ENCODE results near the gene PHAF1.
"Not testable (repeated sequence)": the region's sequence is repeated elsewhere in the genome, so short reads cannot be mapped to it uniquely, and the experiment has no call there.

PHAF1 gene

DNA sequence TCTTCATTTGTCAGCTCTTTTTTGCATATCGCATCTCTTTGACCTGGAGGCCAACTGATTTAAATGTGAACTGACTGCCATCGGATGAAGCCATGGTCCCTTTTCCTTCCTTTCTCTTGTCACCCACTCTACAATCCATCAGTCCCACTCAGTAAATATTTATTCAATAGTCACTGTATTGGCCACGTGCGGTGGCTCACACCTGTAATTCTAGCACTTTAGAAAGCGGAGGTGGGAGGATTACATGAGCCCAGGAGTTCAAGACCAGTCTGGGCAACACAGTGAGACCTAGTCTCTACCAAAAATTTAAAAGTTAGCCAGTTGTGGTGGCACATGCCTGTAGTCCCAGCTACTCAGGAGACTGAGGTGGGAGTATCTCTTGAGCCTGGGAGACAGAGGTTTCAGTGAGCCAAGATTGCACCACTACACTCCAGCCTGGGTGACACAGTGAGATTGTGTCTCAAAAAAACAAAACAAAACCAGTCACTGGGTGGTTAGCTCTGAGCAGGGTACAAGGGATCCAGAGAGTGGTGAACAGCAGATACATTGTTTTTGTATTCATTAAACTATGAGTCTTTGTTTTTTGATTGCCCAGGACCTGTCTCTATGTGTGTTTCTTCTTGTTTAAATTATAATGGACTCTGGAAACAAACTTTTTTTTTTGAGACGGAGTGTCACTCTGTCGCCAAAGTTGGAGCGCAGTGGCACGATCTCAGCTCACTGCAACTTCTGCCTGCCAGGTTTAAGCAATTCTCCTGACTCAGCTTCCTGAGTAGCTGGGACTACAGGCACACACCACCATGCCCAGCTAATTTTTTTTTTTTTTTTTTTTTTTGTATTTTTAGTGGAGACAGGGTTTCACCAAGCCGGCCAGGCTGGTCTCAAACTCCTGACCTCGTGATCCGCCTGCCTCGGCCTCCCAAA lies 6.9 kb downstream of the PHAF1 start:
- Mint-ChIP-seq H3K9me3 (no peaks in the 10 kb centered on the region), H3K27ac (no peak overlapping the region), H3K27me3 (no peaks in the 10 kb centered on the region), H3K4me3 (no peak overlapping the region), H3K36me3 (peaks cover 30% of the 10 kb centered on the region), H3K4me1 (peaks cover 33% of the 10 kb centered on the region)
- no peak for ATAC-seq

DNA sequence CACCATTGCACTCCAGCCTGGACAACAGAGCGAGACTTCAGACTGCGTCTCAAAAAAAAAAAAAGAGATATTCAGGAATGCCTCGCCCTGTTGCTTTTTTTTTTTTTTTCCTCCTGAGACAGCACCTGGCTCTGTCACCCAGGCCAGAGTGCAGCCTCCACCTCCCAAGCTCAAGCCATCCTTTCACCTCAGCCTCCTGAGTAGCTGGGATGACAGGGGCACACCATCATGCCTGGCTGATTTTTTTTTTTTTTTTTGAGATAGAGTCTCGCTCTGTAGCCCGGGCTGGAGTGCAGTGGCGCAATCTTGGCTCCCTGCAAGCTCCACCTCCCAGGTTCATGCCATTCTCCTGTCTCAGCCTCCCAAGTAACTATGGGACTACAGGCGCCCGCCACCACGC lies 8.0 kb downstream of the PHAF1 start:
- no peak overlapping the region for H3K27ac Mint-ChIP-seq
- no peak overlapping the region for H3K4me3 Mint-ChIP-seq
- H3K27me3 Mint-ChIP-seq: no peaks in the 10 kb centered on the region
- peaks cover 37% of the 10 kb centered on the region for H3K36me3 Mint-ChIP-seq
- H3K9me3 Mint-ChIP-seq: no peaks in the 10 kb centered on the region
- ATAC-seq: no peak
- peaks cover 24% of the 10 kb centered on the region for H3K4me1 Mint-ChIP-seq

DNA sequence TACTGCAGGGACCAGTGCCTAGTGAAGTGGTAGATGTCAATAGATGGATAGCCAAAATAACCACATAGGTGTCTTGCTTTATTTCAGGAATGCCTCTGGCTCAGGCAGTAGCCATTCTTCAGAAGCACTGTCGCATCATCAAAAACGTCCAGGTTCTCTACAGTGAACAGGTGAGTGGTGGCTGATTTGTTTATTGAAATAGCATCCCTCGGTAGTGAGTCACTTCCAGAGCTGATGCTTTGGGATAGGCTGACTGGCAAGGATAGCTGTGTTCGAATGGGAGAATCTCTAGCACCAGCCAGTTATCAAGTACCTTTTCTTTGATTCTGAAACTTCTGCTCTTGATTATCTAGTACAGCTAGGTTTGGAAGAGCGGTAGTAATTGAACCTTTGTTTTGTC lies 10.3 kb downstream of the PHAF1 start:
- Mint-ChIP-seq H3K9me3 (no peaks in the 10 kb centered on the region), H3K27ac (no peak overlapping the region), H3K4me3 (no peak overlapping the region), H3K36me3 (peaks cover 47% of the 10 kb centered on the region), H3K4me1 (peaks cover 16% of the 10 kb centered on the region), H3K27me3 (no peaks in the 10 kb centered on the region)
- ATAC-seq: no peak

DNA sequence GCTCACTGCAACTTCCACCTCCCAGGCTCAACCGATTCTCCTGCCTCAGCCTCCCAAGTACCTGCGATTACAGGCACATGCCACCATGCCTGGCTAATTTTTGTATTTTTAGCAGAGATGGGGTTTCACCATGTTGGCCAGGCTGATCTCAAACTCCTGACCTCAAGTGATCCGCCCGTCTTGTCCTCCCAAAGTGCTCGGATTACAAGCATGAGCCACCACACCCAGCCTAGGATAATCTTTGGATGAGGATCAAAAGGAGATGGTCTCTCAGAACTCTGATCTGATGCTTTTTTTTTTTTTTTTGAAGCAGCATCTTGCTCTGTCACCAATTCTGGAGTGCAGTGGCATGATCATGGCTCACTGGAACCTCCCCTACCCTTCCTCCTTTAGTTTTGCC lies 13.1 kb downstream of the PHAF1 start:
- peaks cover 57% of the 10 kb centered on the region for H3K36me3 Mint-ChIP-seq
- not testable (repeated sequence) for H3K27ac Mint-ChIP-seq, H3K9me3 Mint-ChIP-seq, H3K4me1 Mint-ChIP-seq, ATAC-seq, H3K27me3 Mint-ChIP-seq, H3K4me3 Mint-ChIP-seq

DNA sequence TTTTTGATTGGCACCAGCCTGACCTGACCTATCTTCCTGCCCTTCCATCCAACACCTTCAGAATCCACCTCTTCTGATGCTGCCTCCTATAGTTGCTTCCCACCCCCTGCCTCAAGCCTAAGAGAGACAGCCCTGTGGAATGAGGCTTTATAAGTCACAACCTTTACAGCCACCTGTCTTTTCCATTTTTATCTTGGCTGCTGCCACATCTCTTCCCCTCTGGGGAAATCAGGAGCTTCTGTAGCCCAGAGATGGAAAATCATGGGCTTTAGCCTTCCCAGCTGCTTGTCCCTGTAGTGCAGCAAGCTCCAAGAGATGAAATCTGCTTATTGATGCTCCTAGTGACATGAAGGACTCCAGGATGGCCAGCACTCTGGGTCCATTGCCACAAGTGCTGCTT lies 18.7 kb downstream of the PHAF1 start:
- no peak overlapping the region for H3K27ac Mint-ChIP-seq
- no peak overlapping the region for H3K4me3 Mint-ChIP-seq
- H3K27me3 Mint-ChIP-seq: no peaks in the 10 kb centered on the region
- no peaks in the 10 kb centered on the region for H3K9me3 Mint-ChIP-seq
- H3K36me3 Mint-ChIP-seq: peaks cover 60% of the 10 kb centered on the region
- ATAC-seq: no peak
- no peaks in the 10 kb centered on the region for H3K4me1 Mint-ChIP-seq

DNA sequence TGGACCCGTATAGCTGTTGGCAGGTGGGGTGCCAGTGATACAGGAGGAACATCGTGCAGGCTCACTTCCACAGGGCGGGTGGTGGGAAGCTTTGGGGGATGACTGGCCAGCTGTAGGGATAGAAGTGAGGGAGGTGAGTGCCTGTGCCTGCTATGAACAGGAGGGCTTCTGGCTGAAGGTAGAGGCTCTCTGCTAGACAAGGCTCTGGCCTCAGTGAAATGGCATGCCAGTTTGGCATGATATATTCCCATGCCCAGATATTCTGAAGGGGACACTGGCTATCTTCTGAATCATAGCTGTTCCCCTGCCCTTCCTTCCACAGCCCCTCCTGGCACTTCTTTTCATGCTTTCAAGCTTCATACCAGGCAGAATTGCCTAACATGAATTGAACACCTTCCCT lies 19.1 kb downstream of the PHAF1 start:
- H3K9me3 Mint-ChIP-seq: no peaks in the 10 kb centered on the region
- no peak overlapping the region for H3K4me3 Mint-ChIP-seq
- H3K36me3 Mint-ChIP-seq: peaks cover 57% of the 10 kb centered on the region
- ATAC-seq: no peak
- no peaks in the 10 kb centered on the region for H3K4me1 Mint-ChIP-seq
- H3K27me3 Mint-ChIP-seq: no peaks in the 10 kb centered on the region
- no peak overlapping the region for H3K27ac Mint-ChIP-seq

DNA sequence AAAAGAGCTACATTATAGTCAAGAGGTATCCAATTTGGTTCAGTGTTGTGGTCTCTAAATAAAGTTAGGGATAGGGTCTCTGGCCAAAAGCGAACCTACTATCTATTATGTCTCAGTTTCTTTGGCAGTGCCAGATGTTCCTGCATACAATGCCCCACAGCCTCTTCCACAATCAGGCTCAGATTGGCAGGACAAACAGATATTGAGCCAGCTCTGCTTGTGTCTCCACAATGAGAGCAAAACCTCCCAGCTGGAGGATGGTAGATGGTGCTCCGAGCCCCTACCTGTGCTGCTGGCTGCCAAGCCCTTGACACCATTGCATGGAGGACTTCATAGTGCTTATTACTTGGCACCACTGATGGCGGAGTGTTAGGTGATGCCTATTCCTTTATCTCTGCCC lies 19.7 kb downstream of the PHAF1 start:
- Mint-ChIP-seq H3K36me3 (peaks cover 57% of the 10 kb centered on the region), H3K27me3 (no peaks in the 10 kb centered on the region)
- no peak for ATAC-seq

DNA sequence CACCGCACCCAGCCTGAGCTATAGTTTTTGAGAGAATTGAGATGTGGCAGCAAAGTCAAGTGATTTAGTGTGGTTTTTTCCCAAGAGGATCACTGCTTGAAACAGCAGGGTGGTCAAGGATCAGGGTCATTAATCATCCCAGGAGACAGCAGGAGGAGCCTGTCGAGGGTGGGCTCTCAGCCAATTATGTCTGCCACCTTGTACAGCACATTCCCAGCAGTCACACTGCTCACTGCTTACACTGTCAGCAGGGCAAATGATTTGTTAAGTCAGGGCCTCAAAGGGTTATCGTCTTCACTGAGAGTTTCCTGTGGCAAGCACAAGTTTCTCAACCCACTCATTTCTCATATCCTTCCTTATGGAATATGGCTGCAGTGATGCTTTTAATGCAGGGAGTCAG lies 27.9 kb downstream of the PHAF1 start:
- H3K9me3 Mint-ChIP-seq: no peaks in the 10 kb centered on the region
- no peaks in the 10 kb centered on the region for H3K4me1 Mint-ChIP-seq
- ATAC-seq: no peak
- no peak overlapping the region for H3K27ac Mint-ChIP-seq
- H3K27me3 Mint-ChIP-seq: no peaks in the 10 kb centered on the region
- peaks cover 85% of the 10 kb centered on the region for H3K36me3 Mint-ChIP-seq
- H3K4me3 Mint-ChIP-seq: no peak overlapping the region

More for the DNA sequence above, 19.7 kb downstream of the PHAF1 start:
- Mint-ChIP-seq H3K9me3 (no peaks in the 10 kb centered on the region), H3K27ac (no peak overlapping the region), H3K4me3 (no peak overlapping the region), H3K4me1 (no peaks in the 10 kb centered on the region)

DNA sequence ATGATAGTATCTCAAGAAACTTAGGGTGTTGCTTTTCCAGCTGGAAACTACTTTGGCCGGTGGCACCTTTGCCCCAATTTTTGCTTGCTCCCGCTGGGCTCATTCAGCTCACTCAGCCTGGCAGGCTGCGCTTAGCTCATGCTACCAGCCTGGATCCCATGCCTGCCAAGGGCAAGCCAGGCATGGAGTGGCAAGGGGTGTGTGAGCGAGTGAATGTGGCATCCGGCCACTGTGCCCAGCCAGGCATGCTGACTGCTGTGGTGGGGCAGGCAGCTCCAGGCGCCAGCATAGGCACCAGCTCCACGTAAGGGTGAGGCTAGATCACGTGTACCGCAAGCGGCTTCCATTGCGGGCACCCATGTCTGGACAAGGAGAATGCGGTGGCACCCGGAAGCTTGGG lies 31.6 kb downstream of the PHAF1 start:
- no peak for ATAC-seq
- Mint-ChIP-seq H3K4me1 (no peaks in the 10 kb centered on the region), H3K9me3 (no peaks in the 10 kb centered on the region), H3K27ac (no peak overlapping the region), H3K36me3 (peaks cover 89% of the 10 kb centered on the region), H3K27me3 (no peaks in the 10 kb centered on the region), H3K4me3 (no peak overlapping the region)

DNA sequence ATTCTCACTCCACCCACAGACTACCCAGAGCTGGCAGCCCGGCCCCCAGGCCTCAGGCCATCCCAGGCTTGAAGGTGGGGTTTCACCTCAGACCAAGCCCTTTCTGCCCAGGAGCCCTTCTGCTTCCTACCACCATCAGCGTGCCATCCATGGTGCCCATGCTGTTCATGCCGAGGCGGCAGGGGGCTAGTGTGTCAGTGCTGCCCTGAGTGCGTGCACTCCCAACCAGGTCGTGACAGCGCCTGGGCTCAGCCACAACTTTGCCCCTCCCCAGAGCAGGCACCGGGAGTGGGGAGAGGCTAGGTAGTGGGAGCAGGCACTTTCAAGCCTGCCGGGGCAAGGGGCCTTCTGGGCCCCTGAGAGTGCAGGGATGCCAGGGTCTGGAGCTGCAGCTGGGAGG lies 32.6 kb downstream of the PHAF1 start:
- no peak for ATAC-seq
- Mint-ChIP-seq H3K4me1 (no peaks in the 10 kb centered on the region), H3K27me3 (no peaks in the 10 kb centered on the region), H3K9me3 (no peaks in the 10 kb centered on the region), H3K4me3 (no peak overlapping the region), H3K36me3 (peaks cover 89% of the 10 kb centered on the region), H3K27ac (no peak overlapping the region)

DNA sequence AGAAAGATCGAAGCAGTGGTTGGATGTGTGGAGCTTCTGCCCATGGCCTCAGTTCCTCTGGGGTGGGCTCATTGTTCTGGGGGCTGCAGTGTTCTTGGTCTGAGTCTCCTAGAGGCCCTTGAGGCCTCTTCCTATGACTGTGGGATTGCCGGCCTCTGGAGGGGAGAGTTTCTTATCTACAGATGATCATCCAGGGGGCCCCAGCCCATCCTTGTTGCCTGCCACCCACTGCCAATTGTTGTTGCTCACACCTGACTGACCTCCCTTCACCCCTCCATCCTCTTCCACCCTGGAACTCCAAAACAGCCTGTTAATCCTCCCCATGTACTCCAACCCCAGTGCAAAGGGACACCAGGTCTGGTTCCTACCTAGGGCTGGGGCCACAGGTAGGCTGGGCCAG lies 35.2 kb downstream of the PHAF1 start:
- H3K27me3 Mint-ChIP-seq: peaks cover 19% of the 10 kb centered on the region
- ATAC-seq: no peak
- H3K4me1 Mint-ChIP-seq: no peaks in the 10 kb centered on the region
- H3K9me3 Mint-ChIP-seq: no peaks in the 10 kb centered on the region
- peaks cover 92% of the 10 kb centered on the region for H3K36me3 Mint-ChIP-seq
- H3K27ac Mint-ChIP-seq: no peak overlapping the region
- H3K4me3 Mint-ChIP-seq: no peak overlapping the region

DNA sequence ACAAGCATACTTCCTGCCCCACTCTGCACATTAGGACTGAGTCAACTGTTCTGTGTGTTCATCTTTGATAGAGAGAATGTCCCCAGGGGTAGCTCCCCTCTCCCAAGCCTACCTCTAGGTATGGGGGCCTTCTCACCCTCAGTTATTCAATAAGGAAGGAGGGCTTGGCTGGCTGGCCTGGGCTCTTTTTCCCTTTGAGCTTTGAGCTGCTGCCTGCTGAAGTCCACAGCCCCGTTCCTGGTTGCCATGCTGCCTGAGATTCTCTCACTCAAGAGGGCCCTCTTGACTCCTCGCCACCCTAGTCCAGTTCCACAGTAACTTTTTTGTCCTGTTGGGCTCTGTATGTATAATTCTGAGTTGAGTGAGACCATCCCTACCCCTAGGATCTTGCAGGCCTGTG lies 36.0 kb downstream of the PHAF1 start:
- no peaks in the 10 kb centered on the region for H3K9me3 Mint-ChIP-seq
- no peak overlapping the region for H3K27ac Mint-ChIP-seq

DNA sequence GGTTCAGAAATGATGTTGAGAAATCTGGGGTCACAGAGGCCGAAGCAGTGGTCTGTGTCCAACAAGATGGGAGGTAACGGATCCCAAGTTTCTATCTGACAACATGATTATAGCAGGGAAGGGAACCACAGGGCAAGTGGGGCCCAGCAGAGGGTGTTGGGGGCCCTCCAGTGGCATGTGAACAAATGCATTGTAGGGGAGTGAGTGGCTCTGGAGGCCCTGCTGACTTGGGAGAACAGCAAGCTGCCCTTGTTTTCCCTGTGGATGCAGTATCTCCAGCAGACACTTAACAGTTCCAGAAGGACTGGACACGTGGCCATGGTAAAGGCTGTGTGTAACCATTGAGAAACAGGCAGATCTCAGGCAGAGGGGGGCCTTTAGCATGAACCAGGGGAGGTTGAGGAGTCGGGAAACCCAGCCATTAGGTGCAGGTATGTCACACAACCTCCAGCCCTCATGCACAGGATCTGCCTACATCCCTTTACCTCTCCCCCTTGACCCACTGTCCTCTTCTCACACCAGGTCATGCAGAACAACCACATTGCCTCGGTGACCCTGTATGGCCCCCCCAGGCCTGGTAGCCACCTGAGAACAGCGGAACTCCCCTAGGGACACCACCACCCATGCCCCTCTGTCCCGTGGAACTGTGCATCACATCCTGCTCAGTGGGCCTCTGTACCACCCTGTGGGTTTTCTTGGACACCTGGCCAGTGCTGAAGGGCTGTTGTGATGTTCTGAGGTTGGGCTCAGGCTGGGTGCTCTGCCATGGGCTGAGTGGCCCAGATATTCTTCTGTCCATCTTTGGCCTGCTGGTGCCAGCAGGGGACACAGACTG lies 37.0 kb downstream of the PHAF1 start:
- Mint-ChIP-seq H3K27me3 (peaks cover 28% of the 10 kb centered on the region), H3K27ac (no peak overlapping the region), H3K36me3 (peaks cover 74% of the 10 kb centered on the region), H3K9me3 (no peaks in the 10 kb centered on the region), H3K4me3 (no peak overlapping the region), H3K4me1 (peaks cover 7% of the 10 kb centered on the region)
- ATAC-seq: no peak

More for the DNA sequence above, 36.0 kb downstream of the PHAF1 start:
- Mint-ChIP-seq H3K27me3 (peaks cover 19% of the 10 kb centered on the region), H3K4me3 (no peak overlapping the region), H3K4me1 (no peaks in the 10 kb centered on the region), H3K36me3 (peaks cover 84% of the 10 kb centered on the region)
- ATAC-seq: no peak

DNA sequence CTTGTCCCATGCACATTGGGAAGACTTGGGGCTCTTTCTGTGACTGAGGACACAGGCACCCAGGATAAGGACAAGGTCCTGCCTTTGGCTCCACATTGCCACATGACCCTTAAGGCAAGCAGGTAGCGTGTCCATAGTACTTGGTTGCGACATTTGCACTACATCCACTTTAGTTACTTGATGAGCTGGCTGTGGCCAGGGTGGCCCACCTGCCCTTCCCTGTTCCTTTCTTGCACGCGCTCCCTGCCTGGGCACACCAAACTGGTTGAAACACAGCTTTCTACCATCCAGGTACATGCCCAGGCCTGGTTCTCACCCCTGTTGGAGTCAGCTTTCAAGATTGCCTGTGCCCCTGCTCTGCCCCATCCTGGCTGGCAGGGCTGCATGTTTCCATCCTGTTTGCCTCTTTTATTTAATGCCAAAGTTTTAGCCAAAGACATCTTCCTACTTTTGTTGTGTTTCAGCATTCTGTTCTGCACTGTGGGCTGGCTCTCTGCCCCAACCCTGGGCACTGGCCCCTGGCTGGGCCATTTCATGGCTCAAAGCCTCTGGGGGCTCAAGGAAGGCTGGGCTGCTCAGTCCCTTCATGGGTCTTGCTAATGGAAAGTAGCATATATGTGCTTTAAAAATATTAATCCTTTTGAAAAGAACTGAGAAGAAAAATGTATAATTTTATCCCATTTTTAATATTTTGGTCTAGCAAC lies 37.8 kb downstream of the PHAF1 start:
- H3K27ac Mint-ChIP-seq: no peak overlapping the region
- no peak overlapping the region for H3K4me3 Mint-ChIP-seq
- peaks cover 65% of the 10 kb centered on the region for H3K36me3 Mint-ChIP-seq
- no peak for ATAC-seq
- peaks cover 29% of the 10 kb centered on the region for H3K27me3 Mint-ChIP-seq
- H3K4me1 Mint-ChIP-seq: peaks cover 8% of the 10 kb centered on the region
- no peaks in the 10 kb centered on the region for H3K9me3 Mint-ChIP-seq

DNA sequence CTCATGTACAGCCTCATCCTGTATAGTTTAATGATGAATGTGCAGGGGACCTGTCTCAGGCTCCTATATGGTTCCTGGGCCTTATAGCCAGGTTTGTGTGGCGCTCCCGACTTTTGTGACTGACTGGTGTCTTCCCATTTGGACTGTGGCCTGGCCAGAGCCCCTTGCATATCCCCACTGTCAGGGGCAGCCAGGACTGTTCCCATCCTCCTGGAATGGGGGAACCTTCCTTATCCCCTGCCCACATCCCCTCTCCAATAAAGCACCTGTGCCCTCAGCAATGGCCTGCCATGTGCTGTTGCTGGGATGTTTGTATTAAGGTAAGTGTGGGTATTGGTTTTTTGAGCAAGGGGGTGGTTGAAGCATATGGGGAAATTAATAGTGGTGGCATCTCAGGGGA lies 38.5 kb downstream of the PHAF1 start:
- Mint-ChIP-seq H3K27ac (no peak overlapping the region), H3K4me1 (peaks cover 14% of the 10 kb centered on the region), H3K36me3 (peaks cover 59% of the 10 kb centered on the region), H3K4me3 (no peak overlapping the region), H3K27me3 (peaks cover 29% of the 10 kb centered on the region), H3K9me3 (no peaks in the 10 kb centered on the region)
- ATAC-seq: no peak
